HepG2 (cell line): ENCODE measurements around the gene WRAP73. TPM values are rescaled to one million over a fixed set of nuclear protein-coding genes. Genes with fewer than 3 reads are reported as not detected.
A peak's percentile ranks its signal among the peaks of the same experiment; 100 is the strongest.

Source experiments
- ATAC-seq: fragments of 200-7000 bp; cut with Tn5 transposase; 3 replicates; pipeline ENCODE4 v1.9.1; 2020; ENCODE audit warnings: mild to moderate bottlenecking, moderate library complexity
- BruUV-seq: library from RNA; stranded (reverse); fragments of 400-500 nt; replicated peaks from 2 replicates; lab custom pipeline; 2021; lab: Mats Ljungman, UMichigan
- CTCF ChIA-PET: fragments of 300-600 bp; formaldehyde crosslinking; extraction: SDS; loops from one replicate; lab custom pipeline; 2021; ENCODE audit warnings: low total read pairs, inconsistent platforms, low intra/inter-chr PET ratio; lab: Yijun Ruan, JAX
- POLR2A ChIA-PET: fragments of 350-600 bp; sonication (Branson Sonifier 250); formaldehyde crosslinking; loops from one replicate; lab custom pipeline; 2020; ENCODE audit warnings: antibody characterized with exemption, inconsistent platforms; lab: Yijun Ruan, JAX
- DNase-seq: peaks from one replicate; pipeline ENCODE4 v3.0.0-alpha.2; 2015; ENCODE audit warnings: low spot score
- FAIRE-seq: peaks from 3 replicates; lab custom pipeline; 2011; peaks lifted over from hg19 to GRCh38; lab: Jason Lieb, UNC
- H2AFZ ChIP-seq: one replicate; pipeline ENCODE4 v1.6.1; 2011; ENCODE audit warnings: low read length, inconsistent platforms
- H3K27ac ChIP-seq: fragments of 300-600 bp; 3 replicates; pipeline ENCODE4 v1.8.0; 2011; ENCODE audit warnings: mixed run types, mild to moderate bottlenecking, mixed read lengths, low read length, inconsistent platforms; ENCODE audit not compliant: insufficient read depth; ENCODE audit errors: extremely low read length
- H3K27me3 ChIP-seq, 2 experiments: fragments of 200-600 bp in 1 of 2; 2 replicates in 1 of 2; 3 replicates in 1 of 2; pipeline versions ENCODE4 v1.6.0 to v1.8.0; 2011; ENCODE audit warnings: low read length in 2 of 2, mild to moderate bottlenecking in 2 of 2, moderate library complexity in 2 of 2, inconsistent platforms in 1 of 2; ENCODE audit not compliant: insufficient read depth in 2 of 2, control insufficient read depth in 1 of 2
- H3K36me3 ChIP-seq, 2 experiments: fragments of 200-600 bp in 1 of 2; replicated peaks in 1 of 2; 2 replicates in 1 of 2; 3 replicates in 1 of 2; pipeline versions ENCODE4 v1.5.1 to v1.8.0; 2011; ENCODE audit warnings: low read length in 2 of 2, inconsistent platforms in 1 of 2; ENCODE audit not compliant: insufficient read depth in 2 of 2, control insufficient read depth in 1 of 2
- H3K4me1 ChIP-seq: 2 replicates; pipeline ENCODE4 v1.5.1; 2012; ENCODE audit warnings: low read length, inconsistent platforms; ENCODE audit not compliant: insufficient read depth
- H3K4me2 ChIP-seq: 2 replicates; pipeline ENCODE4 v1.6.0; 2011; ENCODE audit warnings: low read depth, low read length, inconsistent platforms
- H3K4me3 ChIP-seq, 3 experiments: fragments of 200-600 bp in 1 of 3; sonication (generic), shearing (Covaris generic) in 1 of 3; replicated peaks in 1 of 3; 2 replicates each; pipeline ENCODE4 v1.5.1; 2011 to 2016; ENCODE audit warnings: low read length in 3 of 3, inconsistent platforms in 2 of 3, low read depth in 2 of 3, mild to moderate bottlenecking in 2 of 3, control low read depth in 1 of 3, mixed read lengths in 1 of 3; ENCODE audit not compliant: insufficient read depth in 1 of 3
- H3K79me2 ChIP-seq: one replicate; pipeline ENCODE4 v1.6.1; 2011; ENCODE audit warnings: low read length, inconsistent platforms; ENCODE audit not compliant: insufficient read depth
- H3K9ac ChIP-seq: 2 replicates; pipeline ENCODE4 v1.6.0; 2011; ENCODE audit warnings: mild to moderate bottlenecking, low read depth, low read length, inconsistent platforms; ENCODE audit not compliant: insufficient read depth
- H3K9me3 ChIP-seq: 2 replicates; pipeline ENCODE4 v1.5.1; 2012; ENCODE audit warnings: mild to moderate bottlenecking, low read length
- H4K20me1 ChIP-seq: 2 replicates; pipeline ENCODE4 v1.6.0; 2011; ENCODE audit warnings: inconsistent platforms, mild to moderate bottlenecking, low read length, moderate library complexity; ENCODE audit not compliant: insufficient read depth
- NONO ChIP-seq, 2 experiments: fragments of 450-650 bp in 1 of 2; sonication (generic) in 1 of 2; formaldehyde crosslinking in 1 of 2; IDR thresholded peaks in 1 of 2; conservative IDR thresholded peaks in 1 of 2; 2 replicates each; pipeline versions ENCODE4 v1.6.1 to v1.8.0; 2017 to 2022; ENCODE audit warnings: mild to moderate bottlenecking in 1 of 2, missing genetic modification reagents in 1 of 2, moderate library complexity in 1 of 2
- NPAS2 ChIP-seq: sonication (generic); formaldehyde crosslinking; IDR thresholded peaks from 2 replicates; pipeline ENCODE4 v1.8.0; 2022; ENCODE audit warnings: mild to moderate bottlenecking, missing genetic modification reagents, borderline replicate concordance
- RBFOX2 ChIP-seq: fragments of 200-400 bp; formaldehyde crosslinking; IDR thresholded peaks from 2 replicates; pipeline ENCODE4 v1.6.1; 2017; ENCODE audit warnings: low read depth, mild to moderate bottlenecking, low read length
- SALL1 ChIP-seq: sonication (generic); formaldehyde crosslinking; IDR thresholded peaks from 2 replicates; pipeline ENCODE4 v1.8.0; 2022; ENCODE audit warnings: mild to moderate bottlenecking, missing genetic modification reagents
- SKIL ChIP-seq: sonication (generic); formaldehyde crosslinking; IDR thresholded peaks from 2 replicates; pipeline ENCODE4 v1.8.0; 2022; ENCODE audit warnings: missing genetic modification reagents, mild to moderate bottlenecking, moderate library complexity, borderline replicate concordance
- WGBS: methylation state at CpG from one replicate; pipeline ENCODE4 v1.1.6; 2017; ENCODE audit warnings: low lambda C conversion rate; 5-methylcytosine and 5-hydroxymethylcytosine counted together
- in situ Hi-C: cut with HindIII; loops from 2 replicates; pipeline ENCODE4 v1.10.0; 2017; ENCODE audit warnings: low pct_unique_long_range_greater_than_20kb; ENCODE audit not compliant: extremely low pct_ligation_motif_present
- intact Hi-C: fragments of 100-400 bp; cut with micrococcal nuclease; formaldehyde crosslinking; loops from one replicate; pipeline ENCODE4 v1.10.0; 2022; ENCODE audit not compliant: unreplicated experiment
- polyA plus RNA-seq, 8 experiments: library from polyadenylated mRNA; depleted of rRNA in 3 of 8; stranded (reverse) in 7 of 8; unstranded in 1 of 8; fragments of >200 nt; fragmentation: Illumina TruSeq in 4 of 8; extraction: Trizol in 4 of 8; gene quantifications; 2 replicates each; pipeline versions ENCODE4 v1.2.1 to v1.2.3, GENCODE V29; 2011 to 2016; ENCODE audit warnings: low read depth in 4 of 8, missing spikeins in 1 of 8, mixed read lengths in 1 of 8; ENCODE audit not compliant: insufficient read depth in 1 of 8
- total RNA-seq, 5 experiments: library from RNA; depleted of rRNA; stranded (reverse); fragments of >200 nt; fragmentation: Illumina TruSeq; extraction: Trizol; gene quantifications; 2 replicates each; pipeline ENCODE4 v1.2.3, GENCODE V29; 2016; ENCODE audit warnings: low read depth in 1 of 5
- TF ChIP-seq, protein P1 (sequence below): sonication (generic); formaldehyde crosslinking; IDR thresholded peaks from 2 replicates; pipeline ENCODE4 v1.4.0; 2020; ENCODE audit warnings: missing genetic modification reagents
- TF ChIP-seq, protein P2 (sequence below): sonication (generic); formaldehyde crosslinking; IDR thresholded peaks from 2 replicates; pipeline ENCODE4 v1.5.1; 2020; ENCODE audit warnings: mild to moderate bottlenecking, missing genetic modification reagents, moderate library complexity
- TF ChIP-seq, protein P3 (sequence below): sonication (generic); formaldehyde crosslinking; IDR thresholded peaks from 2 replicates; pipeline ENCODE4 v1.4.0; 2020; ENCODE audit warnings: missing genetic modification reagents

Gene WRAP73
- total and polyA plus RNA-seq, 2 of the 13 experiments (the other 11 are each of a cell fraction or from before 2014, with no cell fraction given), result 18.1 to 40.4 TPM

DNA sequence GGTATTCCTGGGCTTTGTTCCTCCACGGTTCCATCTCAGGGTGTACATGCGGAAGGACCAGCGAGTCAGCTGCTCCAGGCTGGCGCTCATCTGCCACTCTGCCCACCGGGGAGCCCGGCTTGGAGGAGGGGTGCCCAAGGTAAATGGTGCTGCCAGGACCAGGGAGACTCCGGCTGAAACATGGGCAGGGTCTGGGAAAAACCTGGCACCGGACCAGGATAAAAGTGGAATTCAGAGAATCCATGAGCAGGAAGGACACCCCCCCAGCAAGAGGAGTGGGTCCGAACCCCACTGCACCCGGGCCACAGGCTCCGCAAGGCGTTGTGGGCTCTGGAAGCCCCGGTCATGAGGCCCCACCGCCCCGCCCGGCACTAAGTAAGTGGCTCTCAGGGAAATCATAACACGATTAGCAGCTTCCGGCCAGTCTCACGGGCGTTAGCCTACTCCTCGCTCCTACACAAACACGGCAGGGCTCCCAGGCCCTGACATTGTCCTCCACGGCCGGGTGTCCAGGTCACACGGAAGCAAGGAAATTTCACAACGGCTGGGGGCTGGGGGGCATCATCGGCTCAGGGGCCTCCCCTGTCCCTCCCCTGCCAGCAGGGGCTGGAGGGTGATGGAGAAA lies 59.7 kb downstream of the WRAP73 start:
- ATAC-seq (peak; percentile 32), FAIRE-seq (no peak), DNase-seq (no peak)
- no peak overlapping the region for H3K9ac ChIP-seq
- intact Hi-C loops (no loop called here), in situ Hi-C loops (no loop called here)
- H3K79me2 ChIP-seq, result no peaks in the 10 kb centered on the region
- ChIA-PET CTCF (interaction anchor here (1.2 kb wide), 1 partner anchor 29 kb away, joined by 3 read pairs; no protein-coding TSS in a partner anchor), POLR2A (no interaction called here)
- H3K4me2 ChIP-seq, result peak overlapping the region; percentile 55
- H3K27ac ChIP-seq, result no peak overlapping the region
- no peaks in the 10 kb centered on the region for H3K9me3 ChIP-seq
- H3K27me3 ChIP-seq, result peaks cover 12 to 55% of the 10 kb centered on the region in 2 experiments
- no TSS peak for BruUV-seq
- H4K20me1 ChIP-seq, result no peaks in the 10 kb centered on the region; the same call in 1 of the 2 replicates
- H3K36me3 ChIP-seq, result no peaks in the 10 kb centered on the region
- 16% methylated on average over 8 of the region's 27 CpGs for WGBS
- H2AFZ ChIP-seq, result no peak overlapping the region
- H3K4me3 ChIP-seq, result peak overlapping the region; percentile 16 to 28 (median 21); a peak in 3 of 6 replicates
- peak; percentile 22; the same call in 1 of the 2 replicates for TF ChIP-seq SALL1 (CRISPR knock-in tag)
- TF ChIP-seq, protein P1, sequence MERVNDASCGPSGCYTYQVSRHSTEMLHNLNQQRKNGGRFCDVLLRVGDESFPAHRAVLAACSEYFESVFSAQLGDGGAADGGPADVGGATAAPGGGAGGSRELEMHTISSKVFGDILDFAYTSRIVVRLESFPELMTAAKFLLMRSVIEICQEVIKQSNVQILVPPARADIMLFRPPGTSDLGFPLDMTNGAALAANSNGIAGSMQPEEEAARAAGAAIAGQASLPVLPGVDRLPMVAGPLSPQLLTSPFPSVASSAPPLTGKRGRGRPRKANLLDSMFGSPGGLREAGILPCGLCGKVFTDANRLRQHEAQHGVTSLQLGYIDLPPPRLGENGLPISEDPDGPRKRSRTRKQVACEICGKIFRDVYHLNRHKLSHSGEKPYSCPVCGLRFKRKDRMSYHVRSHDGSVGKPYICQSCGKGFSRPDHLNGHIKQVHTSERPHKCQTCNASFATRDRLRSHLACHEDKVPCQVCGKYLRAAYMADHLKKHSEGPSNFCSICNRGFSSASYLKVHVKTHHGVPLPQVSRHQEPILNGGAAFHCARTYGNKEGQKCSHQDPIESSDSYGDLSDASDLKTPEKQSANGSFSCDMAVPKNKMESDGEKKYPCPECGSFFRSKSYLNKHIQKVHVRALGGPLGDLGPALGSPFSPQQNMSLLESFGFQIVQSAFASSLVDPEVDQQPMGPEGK (CRISPR knock-in tag), result peak; percentile 83
- 0 out of 2 replicates have a peak, but pooled peaks have one; percentile 33 for TF ChIP-seq SKIL (CRISPR knock-in tag)
- TF ChIP-seq, protein P2, sequence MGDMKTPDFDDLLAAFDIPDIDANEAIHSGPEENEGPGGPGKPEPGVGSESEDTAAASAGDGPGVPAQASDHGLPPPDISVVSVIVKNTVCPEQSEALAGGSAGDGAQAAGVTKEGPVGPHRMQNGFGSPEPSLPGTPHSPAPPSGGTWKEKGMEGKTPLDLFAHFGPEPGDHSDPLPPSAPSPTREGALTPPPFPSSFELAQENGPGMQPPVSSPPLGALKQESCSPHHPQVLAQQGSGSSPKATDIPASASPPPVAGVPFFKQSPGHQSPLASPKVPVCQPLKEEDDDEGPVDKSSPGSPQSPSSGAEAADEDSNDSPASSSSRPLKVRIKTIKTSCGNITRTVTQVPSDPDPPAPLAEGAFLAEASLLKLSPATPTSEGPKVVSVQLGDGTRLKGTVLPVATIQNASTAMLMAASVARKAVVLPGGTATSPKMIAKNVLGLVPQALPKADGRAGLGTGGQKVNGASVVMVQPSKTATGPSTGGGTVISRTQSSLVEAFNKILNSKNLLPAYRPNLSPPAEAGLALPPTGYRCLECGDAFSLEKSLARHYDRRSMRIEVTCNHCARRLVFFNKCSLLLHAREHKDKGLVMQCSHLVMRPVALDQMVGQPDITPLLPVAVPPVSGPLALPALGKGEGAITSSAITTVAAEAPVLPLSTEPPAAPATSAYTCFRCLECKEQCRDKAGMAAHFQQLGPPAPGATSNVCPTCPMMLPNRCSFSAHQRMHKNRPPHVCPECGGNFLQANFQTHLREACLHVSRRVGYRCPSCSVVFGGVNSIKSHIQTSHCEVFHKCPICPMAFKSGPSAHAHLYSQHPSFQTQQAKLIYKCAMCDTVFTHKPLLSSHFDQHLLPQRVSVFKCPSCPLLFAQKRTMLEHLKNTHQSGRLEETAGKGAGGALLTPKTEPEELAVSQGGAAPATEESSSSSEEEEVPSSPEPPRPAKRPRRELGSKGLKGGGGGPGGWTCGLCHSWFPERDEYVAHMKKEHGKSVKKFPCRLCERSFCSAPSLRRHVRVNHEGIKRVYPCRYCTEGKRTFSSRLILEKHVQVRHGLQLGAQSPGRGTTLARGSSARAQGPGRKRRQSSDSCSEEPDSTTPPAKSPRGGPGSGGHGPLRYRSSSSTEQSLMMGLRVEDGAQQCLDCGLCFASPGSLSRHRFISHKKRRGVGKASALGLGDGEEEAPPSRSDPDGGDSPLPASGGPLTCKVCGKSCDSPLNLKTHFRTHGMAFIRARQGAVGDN (CRISPR knock-in tag), result peak; percentile 33; the same call in 1 of the 2 replicates
- TF ChIP-seq NPAS2 (CRISPR knock-in tag), result no peak
- no peak for TF ChIP-seq NONO (IDR thresholded peaks at IDR 0.05)
- peak; percentile 46; the same call in 1 of the 2 replicates for TF ChIP-seq NONO (CRISPR knock-in tag; conservative IDR thresholded peaks at IDR 0.05)
- TF ChIP-seq RBFOX2, result no peak
- TF ChIP-seq, protein P3, sequence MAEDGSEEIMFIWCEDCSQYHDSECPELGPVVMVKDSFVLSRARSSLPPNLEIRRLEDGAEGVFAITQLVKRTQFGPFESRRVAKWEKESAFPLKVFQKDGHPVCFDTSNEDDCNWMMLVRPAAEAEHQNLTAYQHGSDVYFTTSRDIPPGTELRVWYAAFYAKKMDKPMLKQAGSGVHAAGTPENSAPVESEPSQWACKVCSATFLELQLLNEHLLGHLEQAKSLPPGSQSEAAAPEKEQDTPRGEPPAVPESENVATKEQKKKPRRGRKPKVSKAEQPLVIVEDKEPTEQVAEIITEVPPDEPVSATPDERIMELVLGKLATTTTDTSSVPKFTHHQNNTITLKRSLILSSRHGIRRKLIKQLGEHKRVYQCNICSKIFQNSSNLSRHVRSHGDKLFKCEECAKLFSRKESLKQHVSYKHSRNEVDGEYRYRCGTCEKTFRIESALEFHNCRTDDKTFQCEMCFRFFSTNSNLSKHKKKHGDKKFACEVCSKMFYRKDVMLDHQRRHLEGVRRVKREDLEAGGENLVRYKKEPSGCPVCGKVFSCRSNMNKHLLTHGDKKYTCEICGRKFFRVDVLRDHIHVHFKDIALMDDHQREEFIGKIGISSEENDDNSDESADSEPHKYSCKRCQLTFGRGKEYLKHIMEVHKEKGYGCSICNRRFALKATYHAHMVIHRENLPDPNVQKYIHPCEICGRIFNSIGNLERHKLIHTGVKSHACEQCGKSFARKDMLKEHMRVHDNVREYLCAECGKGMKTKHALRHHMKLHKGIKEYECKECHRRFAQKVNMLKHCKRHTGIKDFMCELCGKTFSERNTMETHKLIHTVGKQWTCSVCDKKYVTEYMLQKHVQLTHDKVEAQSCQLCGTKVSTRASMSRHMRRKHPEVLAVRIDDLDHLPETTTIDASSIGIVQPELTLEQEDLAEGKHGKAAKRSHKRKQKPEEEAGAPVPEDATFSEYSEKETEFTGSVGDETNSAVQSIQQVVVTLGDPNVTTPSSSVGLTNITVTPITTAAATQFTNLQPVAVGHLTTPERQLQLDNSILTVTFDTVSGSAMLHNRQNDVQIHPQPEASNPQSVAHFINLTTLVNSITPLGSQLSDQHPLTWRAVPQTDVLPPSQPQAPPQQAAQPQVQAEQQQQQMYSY (CRISPR knock-in tag), result peak; percentile 95
- peaks cover 27% of the 10 kb centered on the region for H3K4me1 ChIP-seq
